Suppressor macrophage treated with lipopolysaccharide for 1 hour (primary cell): Measurements from ENCODE around the gene ANLN.
"Not testable (repeated sequence)": the region's sequence is repeated elsewhere in the genome, so short reads cannot be mapped to it uniquely, and the experiment has no call there.

ENCODE experiments used
- DNase-seq, 3 donors: peaks; one replicate each; pipeline ENCODE4 v3.0.0-alpha.2; 2020 to 2022

The ANLN gene

DNA sequence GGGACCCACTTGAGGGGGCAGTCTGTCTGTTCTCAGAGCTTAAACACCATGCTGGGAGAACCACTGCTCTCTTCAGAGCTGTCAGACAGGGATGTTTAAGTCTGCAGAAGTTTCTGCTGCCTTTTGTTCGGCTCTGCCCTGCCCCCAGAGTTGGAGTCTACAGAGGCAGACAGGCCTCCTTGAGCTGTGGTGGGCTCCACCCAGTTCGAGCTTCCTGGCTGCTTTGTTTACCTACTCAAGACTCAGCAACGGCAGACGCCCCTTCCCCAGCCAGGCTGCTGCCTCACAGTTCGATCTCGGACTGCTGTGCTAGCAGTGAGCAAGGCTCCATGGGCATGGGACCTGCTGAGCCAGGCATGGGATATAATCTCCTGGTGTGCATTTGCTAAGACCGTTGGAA is 11.1 kb upstream of the ANLN start:
- not testable (repeated sequence) for DNase-seq

DNA sequence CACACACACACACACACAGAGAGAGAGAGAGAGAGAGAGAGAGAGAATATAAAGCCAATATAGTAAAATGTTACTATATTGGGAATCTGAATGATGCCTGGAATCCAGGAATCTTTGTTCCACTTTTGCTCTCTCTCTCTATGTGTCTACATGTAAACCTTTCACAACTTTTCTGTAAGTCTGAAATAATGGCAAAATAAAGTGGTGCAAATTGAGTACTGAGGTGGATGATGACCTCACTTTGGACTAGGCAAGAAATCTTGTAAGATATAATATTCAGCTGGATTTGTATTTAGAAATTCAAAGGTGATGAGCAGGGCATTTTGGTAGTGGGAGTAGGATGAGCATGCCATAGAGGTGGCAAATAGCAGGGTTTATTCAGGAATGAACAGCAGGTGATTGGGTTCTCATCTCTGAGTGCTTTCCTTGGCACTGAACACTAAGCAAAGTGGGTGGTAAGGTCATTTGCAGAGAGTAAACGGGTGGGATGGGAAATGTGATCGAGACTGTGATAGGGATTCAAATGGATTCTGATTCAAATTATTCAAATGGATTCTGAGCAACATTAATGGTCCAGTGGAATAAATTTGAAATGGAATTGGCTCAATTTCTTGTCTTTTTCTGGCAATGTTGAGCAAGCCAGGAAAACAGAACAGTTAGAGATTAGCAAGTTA is 9.7 kb upstream of the ANLN start:
- no peak for DNase-seq

DNA sequence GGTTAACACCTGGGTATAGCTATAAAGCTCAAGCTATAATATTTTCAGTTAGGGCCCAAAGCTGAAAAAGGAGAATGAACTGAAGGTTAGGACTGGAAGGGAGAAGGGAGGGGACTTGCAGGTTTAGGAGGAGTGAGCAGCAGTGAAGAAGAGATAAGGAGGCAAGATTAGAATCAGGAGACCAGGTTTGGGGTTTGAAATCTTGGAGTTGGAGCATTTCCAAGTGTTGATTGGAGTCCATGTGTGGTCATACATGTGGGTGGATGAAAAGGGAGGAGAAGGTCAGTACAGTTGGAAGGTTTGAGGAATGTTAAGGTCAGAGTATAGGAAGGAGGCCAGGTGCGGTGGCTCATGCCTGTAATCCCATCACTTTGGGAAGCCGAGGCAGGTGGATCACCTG is 8.6 kb upstream of the ANLN start:
- peak in 1 of 3 donors; percentile 8 for DNase-seq

DNA sequence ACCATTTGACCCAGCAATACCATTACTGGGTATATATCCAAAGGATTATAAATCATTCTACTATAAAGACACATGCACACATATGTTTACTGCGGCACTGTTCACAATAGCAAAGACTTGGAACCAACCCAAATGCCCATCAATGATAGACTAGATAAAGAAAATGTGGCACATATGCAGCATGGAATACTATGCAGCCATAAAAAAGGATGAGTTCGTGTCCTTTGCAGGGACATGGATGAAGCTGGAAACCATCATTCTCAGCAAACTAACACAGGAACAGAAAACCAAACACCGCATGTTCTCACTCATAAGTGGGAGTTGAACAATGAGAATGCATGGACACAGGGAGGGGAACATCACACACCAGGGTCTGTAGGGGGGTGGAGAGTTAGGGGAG is 6.4 kb upstream of the ANLN start:
- DNase-seq, result not testable (repeated sequence)

DNA sequence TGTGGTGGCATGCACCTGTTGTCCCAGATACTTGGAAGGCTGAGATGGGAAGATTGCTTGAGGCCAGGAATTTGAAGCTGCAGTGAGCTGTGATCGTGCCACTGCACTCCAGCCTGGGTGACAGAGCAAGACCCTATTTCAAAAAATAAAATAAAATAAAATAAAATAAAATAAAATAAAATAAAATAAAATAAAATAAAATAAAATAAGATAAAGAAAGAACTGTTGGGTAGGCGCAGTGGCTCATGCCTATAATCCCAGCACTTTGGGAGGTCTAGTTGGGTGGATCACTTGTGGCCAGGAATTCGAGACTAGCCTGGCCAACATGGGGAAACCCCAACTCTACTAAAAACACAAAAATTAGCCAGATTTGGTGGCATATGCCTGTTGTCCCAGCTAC is 4.0 kb upstream of the ANLN start:
- DNase-seq, result not testable (repeated sequence)

DNA sequence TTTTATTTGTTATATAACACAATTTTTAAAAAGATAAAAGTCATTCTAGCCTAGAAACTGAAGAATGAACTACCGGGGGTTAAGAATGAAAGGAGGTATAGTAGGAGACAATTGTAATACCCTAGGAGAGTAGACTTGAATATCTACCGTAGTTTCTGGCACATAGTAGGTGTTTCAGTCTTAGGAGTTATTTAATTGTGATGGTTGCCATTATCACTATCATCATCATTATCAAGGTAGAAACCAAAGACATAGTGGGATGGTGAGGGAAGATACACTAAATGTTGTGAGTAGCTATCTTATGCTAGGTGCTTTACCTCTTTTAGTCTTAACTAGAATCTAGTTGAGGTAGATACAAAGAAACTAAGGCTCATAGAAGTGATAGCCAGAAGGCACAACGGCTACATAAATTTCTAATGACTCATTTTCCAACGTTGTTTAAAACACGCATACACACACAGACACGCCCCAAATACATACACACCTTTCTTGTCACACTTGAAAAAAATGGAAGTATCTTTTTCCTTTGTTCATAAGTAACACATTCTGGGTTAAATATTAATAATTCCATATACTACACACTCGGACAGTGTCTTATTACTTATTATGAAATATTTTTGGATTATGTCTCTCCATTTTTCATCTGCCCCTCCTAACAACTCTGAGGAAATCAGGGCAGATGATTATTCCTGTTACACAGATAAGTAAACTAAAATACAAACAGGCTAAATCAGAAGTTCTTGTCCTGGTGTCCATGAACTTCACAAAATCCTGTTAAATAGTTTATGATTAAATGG is 2.0 kb upstream of the ANLN start:
- no peak for DNase-seq

DNA sequence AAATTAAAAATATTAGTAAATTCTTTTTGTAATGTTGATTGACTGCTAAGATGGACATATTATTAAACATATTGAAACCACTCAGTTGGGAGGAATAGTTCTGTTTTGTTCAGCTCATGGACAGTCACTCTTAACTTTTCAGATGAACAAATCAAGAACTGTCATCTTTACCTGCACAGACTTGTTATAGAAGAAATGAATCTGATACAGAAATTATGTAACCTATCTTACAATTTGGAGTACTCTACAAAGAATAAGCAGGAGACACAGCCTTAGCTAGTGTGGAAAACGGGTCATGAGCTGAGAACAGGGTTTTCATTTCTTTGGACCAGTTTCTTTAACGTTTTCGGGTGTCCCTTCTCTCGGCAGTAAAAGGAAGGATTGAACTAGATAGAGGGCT is 1.2 kb upstream of the ANLN start:
- DNase-seq, result no peak

DNA sequence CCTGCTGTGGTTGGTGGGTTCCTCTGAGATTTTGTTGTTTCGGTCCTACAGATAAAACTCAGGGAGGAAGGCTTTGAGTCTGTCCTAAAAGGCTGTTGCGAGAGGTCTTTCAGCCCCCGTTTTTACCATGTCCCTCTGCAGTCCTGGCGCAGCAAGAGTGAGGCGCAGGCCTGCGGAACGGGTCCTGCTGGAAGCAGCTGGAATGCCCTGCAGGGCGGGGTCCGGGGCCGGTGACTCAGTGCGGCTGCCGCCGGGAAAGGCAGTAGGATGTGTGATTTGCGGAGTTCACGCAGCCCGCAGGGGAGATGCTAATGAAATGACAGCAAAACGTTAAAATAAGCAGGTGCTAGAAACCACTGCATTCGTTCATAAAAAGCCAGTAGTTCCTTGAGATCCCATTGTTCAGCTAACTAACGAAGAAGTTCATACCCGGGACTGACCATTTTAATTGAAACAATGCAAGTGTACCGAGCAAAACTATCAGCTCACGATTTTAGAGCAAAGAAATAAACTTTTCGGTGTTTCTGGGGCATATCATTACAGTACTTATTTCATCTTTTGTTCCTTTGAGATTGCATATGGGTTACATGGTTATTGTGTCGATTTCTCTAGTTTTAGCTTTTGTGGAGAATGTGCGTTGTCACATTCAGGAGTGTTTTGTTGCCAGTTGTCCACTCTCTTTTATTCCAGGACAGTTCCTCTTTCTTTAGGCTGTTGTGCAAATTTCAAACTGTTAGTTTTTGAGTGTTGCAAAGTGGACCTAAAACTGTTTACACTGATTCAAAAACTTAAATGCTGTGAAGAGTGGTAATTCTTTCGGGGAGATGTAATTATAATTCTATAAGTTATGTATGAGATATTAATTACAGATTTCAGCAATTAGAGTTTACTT is 783 bp downstream of the ANLN start:
- peak; percentile 86 to 93 (median 88) for DNase-seq

DNA sequence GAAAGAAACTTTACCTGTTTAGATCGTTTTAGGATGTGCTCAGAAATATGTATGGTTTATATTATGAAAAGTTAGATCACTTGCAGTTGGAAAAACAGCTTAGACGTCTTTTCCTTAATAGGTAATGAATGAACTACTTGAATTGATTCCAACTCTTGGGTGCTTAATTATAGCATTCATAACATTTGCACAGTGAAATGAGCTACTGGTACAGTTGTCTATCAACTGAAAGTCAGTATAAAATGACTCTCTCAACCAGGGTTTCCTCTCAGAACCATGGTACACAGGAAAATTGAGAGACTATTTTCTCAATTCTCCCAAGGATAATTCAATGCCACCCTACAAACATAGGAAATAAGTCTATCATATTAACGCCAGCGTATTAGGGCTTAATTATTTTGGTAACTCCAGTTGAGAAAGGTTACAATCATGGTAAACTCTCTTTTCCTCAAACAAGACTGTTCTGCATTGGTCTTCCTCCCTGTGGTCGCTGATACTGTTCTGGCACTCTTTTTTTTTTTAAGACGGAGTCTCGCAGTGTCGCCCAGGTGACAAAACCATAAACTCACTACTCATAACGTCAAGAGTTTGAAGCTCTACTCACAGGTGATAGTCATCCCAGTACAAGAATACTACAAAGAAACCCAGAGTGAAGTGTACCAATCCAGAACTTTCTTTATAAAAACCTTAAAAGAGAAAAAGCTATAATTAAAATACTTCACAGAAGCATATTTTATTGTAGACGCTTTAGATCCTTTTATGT is 2.0 kb downstream of the ANLN start:
- DNase-seq, result no peak

DNA sequence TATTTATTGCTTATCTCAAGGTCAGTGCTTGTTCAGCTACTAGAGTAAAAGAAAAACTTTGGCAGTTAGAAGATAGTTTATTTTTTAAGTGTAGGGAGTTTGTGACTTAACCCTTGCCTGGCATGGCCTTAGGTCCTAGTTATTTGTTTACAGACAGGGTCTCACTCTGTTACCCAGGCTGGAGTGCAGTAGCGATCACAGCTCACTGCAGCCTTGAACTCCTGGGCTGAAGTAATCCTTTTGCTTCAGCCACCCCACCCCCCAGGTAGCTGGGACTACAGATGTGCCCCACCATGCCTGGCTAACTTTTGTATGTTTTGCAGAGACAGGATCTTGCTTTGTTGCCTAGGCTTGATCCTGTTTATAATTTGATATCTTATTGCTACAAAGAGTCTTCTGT is 4.2 kb downstream of the ANLN start:
- DNase-seq, result no peak

DNA sequence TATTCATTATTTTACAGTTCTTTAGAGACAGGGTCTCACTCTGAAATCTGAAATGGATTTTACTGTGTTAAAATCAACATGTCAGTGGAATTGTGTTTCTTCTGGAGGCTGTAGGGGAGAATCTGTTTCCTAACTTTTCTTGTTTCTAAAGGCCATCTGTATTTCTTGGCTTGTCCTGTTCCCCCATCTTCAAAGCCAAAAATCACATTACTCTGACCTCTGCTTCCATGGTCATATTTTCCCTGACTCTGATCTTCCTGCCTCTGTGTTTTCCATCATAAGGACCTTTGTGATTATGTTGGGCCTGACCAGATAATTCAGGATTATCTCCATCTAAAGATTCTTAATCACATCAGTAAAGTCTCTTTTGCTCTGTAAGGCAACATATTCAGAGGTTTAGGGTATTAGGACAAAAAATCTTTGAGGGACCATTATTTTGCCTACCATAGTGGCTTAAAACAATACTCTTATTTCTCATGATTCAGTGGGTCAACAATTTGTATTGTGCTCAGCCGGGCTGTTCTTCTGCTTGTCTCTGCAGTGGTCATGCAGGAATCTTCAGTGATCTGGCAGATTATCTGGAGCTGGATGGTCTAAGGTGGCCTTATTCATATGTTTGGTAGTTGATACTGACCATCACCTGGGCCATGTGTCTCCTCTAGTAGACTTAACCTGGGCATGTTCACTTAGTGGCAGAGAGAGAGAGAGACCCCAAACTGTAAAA is 5.7 kb downstream of the ANLN start:
- no peak for DNase-seq

DNA sequence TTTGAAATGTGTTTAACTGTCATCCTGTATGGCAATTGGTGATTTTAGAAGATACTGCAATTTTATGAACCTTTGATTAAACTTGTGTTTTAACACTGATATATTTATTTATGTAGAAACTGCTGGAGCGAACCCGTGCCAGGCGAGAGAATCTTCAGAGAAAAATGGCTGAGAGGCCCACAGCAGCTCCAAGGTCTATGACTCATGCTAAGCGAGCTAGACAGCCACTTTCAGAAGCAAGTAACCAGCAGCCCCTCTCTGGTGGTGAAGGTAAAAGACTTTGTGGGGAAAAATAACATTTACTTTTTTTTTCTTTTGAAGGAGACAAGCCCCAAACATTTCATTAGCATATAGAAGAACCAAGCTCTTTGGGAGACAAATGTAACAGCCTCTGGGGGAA is 6.5 kb downstream of the ANLN start:
- no peak for DNase-seq

DNA sequence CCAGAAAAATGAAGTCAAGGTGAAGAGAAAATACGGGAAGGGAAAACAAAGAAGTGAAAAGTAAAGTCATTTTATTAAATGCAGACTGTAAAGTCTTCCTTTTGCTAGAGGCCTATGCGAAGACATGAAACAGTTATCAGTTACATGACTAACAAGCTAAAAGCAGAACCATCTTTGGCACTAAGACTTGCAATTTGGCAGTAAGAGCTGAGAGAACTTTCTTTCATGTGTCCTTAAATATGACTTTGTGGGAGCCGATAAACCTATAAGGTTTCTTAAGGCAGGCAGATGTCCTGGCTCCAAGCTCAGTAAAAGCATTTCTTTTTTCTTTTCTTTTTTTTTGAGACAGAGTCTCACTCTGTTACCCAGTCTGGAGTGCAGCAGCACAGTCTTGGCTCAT is 10.4 kb downstream of the ANLN start:
- DNase-seq, result peak; percentile 4 to 38 (median 32)

DNA sequence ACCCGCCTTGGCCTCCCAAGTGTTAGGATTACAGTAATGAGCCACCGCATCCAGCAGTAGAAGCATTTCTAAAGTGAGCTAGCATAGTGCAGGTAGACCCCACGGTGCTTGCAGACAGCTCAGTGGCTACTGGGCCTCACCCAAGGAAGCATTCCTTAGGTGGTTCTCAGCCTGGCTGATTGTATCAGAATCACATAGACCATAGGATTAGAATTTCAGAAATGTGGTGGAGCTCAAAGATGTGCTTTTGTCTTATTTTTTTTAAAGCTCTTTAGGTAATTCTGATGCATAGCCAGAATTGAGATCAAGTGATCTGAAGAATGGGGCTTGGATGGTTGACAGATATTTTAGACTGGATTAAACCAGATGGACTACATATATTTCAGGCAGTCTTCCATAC is 10.9 kb downstream of the ANLN start:
- DNase-seq, result no peak

DNA sequence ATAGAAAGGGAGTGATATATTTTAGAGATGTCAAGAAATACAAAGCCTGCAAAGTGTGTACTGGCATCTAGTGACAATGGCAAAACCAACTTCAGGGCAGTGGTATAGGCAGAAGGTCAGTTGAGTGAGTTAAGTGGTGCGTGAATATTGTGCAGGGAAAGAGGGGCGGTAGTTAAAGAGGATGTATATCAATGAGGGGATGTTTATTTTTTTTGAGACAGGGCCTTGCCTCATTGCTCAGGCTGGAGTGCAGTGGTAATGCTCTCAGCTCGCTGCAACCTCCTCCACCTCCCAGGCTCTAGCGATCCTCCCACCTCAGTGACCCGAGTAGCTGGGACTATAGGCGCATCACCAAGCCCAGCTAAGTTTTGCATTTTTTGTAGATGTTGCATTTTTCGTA is 13.8 kb downstream of the ANLN start:
- no peak for DNase-seq

DNA sequence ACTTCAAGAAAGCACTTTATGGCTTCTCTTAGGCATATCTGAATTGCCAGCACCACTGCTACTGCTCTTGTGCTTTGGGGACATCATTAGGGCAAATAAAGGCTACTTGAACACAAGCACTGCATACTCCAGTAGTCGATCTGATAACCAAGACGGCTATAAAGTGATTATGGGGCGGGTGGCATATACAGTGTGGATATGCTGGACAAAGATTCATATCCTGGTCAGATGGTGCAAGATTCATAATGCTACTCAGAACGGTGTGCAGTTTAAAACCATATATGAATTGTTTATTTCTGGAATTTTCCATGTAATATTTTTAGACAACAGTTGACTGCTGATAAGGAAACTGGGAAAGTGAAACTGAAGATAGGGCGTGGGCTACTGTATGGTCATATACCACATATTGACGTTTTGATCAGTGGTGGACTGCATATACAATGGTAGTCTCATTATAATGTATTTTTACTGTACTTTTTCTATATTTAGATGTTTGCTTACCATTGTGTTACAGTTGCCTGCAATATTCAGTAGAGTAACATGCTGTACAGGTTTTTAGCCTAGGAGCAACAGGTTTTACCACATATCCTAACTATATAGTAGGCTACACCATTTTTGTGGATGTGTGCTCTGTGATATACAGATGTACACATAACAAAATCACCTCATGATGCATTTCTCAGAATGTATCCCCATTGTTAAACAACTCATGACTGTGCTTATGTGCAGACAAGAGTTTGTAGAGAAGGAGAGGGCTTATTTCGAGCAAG is 15.2 kb downstream of the ANLN start:
- peak in 1 of 3 donors; percentile 7 for DNase-seq

DNA sequence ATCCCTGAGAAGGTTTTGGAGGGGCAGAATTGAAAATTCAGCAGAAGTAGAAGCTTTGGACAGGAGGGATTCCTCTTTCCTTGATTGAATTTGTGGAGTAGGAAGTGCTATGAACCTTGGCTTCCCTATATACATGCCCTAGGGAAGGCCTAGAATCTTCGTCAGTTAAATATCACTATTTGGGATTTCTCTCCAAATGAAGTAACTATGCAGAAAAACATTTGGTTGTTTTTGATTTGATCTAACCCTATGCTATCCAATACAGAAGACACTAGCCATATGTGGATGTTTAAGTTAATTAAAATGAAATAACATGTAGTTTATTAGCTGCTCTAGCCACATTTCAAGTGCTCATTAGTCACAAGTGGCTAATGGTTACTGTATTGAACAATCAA is 15.7 kb downstream of the ANLN start:
- no peak for DNase-seq

DNA sequence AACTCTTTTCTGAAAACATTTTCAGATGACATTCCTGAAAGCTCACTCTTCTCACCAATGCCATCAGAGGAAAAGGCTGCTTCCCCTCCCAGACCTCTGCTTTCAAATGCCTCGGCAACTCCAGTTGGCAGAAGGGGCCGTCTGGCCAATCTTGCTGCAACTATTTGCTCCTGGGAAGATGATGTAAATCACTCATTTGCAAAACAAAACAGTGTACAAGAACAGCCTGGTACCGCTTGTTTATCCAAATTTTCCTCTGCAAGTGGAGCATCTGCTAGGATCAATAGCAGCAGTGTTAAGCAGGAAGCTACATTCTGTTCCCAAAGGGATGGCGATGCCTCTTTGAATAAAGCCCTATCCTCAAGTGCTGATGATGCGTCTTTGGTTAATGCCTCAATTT is 16.5 kb downstream of the ANLN start:
- no peak for DNase-seq

DNA sequence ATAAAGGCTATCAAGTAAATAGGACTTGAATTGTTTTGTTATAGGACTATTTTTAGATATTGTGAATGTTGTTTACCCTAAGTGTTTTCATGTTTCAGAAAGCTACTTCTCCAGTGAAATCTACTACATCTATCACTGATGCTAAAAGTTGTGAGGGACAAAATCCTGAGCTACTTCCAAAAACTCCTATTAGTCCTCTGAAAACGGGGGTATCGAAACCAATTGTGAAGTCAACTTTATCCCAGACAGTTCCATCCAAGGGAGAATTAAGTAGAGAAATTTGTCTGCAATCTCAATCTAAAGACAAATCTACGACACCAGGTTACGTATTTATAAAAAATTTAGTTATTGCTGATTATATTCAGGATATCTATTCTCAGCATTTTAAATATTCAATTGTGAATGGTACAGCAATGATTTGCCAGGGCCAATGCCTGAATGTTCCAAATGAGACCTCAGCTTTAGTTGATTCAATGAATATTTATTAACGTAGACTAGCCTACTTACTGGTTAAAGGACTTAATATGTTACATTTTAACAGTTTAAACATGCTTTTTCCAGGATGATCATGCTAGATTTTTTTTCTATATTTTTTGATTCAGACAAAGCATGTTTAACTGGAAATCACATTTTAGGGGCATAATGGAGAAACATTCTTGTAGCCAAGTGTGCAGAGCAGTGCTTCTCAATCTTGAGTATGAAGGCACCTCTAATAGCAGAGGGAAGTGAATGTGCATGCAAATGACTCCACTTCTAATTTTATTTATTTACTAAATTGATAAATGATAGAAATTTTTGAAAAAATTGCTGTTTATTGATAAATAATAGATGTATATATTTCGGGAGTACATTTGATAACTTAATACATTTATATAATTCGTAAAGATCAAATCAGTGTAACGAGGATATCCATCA is 18.2 kb downstream of the ANLN start:
- no peak for DNase-seq

DNA sequence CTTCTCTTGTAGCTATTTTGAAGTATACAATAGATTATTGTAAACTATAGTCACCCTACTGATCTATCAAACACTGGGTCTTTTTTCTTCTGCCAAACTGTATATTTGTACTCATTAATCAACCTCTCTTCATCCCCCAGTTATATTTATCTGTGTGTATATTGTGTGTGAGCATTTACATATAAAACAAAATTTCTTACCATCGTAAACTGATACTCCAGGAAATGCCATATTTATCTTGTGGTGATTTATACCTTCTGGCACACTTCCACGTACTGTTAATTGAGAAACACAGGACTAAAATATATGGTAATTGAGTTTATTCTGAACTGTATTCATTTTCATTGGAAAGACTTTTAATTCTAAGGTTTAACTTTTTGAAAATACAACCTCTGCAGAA is 18.9 kb downstream of the ANLN start:
- DNase-seq, result no peak
